Calu3 (cell line): ENCODE results near the gene KIF16B. TPM values are rescaled to one million over a fixed set of nuclear protein-coding genes. Genes with fewer than 3 reads are reported as not detected.

ENCODE experiments used
- BruUV-seq: library from RNA; stranded (reverse); fragments of 400-500 nt; replicated peaks from 2 replicates; lab custom pipeline; 2021; lab: Mats Ljungman, UMichigan
- CTCF ChIA-PET: fragments of 300-600 bp; sonication (Branson Sonifier 250); formaldehyde crosslinking; loops from one replicate; lab custom pipeline; 2022; ENCODE audit warnings: antibody characterized with exemption; lab: Charles Lee
- DNase-seq: peaks from one replicate; pipeline ENCODE4 v3.0.0; 2022
- H3K27ac Mint-ChIP-seq: one replicate; pipeline ENCODE4 v1.8.0; 2022; ENCODE audit warnings: mixed read lengths; ENCODE audit not compliant: unreplicated experiment
- H3K27me3 Mint-ChIP-seq: one replicate; pipeline ENCODE4 v1.8.0; 2022; ENCODE audit warnings: mixed read lengths; ENCODE audit not compliant: unreplicated experiment
- H3K36me3 Mint-ChIP-seq: one replicate; pipeline ENCODE4 v1.8.0; 2022; ENCODE audit warnings: mild to moderate bottlenecking, moderate library complexity, mixed read lengths; ENCODE audit not compliant: insufficient read depth, unreplicated experiment
- H3K4me1 Mint-ChIP-seq: one replicate; pipeline ENCODE4 v1.8.0; 2022; ENCODE audit warnings: mild to moderate bottlenecking, low read depth, mixed read lengths; ENCODE audit not compliant: unreplicated experiment
- H3K4me3 Mint-ChIP-seq: one replicate; pipeline ENCODE4 v1.8.0; 2022; ENCODE audit warnings: mild to moderate bottlenecking, low read depth, moderate library complexity, mixed read lengths; ENCODE audit not compliant: unreplicated experiment
- H3K9me3 Mint-ChIP-seq: one replicate; pipeline ENCODE4 v1.8.0; 2022; ENCODE audit warnings: low read depth, mixed read lengths; ENCODE audit not compliant: unreplicated experiment
- intact Hi-C: fragments of 100-400 bp; cut with micrococcal nuclease; formaldehyde crosslinking; loops from one replicate; pipeline ENCODE4 v1.10.0; 2022; ENCODE audit not compliant: unreplicated experiment
- total RNA-seq: library from RNA; stranded (reverse); gene quantifications from 2 replicates; pipeline ENCODE4 v1.2.3, GENCODE V29; 2022
- TF ChIP-seq, protein P1 (sequence below): fragments of 200-600 bp; IDR thresholded peaks from one replicate; pipeline ENCODE4 v1.8.0; 2022; ENCODE audit warnings: antibody characterized with exemption; ENCODE audit not compliant: unreplicated experiment

The KIF16B gene
- total RNA-seq, 1 experiment from 2014 or later, result 4.3 TPM

DNA sequence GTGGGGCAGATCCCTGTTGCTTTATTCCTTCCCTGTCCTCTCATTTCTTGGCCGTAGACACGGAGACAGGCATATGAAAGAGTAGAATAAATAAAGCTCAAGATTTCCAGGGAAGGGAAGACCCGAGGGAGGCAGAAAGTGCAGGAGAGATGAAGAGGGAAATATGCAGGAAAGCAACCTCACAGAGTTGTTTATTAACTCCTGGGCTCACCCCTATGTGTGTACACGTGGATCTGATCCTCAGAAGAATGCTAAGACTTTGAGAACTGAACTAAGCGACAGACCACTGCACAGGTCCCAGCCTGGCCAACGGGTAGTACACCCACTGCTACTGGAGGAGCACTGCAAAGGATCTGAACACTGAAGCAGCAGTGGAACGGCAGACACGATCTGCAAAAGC is 156.2 kb downstream of the KIF16B start:
- CTCF ChIA-PET, result no interaction called here
- BruUV-seq, result no TSS peak
- intact Hi-C loops, result no loop called here
- Mint-ChIP-seq H3K36me3 (no peaks in the 10 kb centered on the region), H3K27ac (no peak overlapping the region), H3K27me3 (no peaks in the 10 kb centered on the region), H3K9me3 (peaks cover 2% of the 10 kb centered on the region), H3K4me1 (peaks cover 8% of the 10 kb centered on the region), H3K4me3 (no peak overlapping the region)
- TF ChIP-seq, protein P1, sequence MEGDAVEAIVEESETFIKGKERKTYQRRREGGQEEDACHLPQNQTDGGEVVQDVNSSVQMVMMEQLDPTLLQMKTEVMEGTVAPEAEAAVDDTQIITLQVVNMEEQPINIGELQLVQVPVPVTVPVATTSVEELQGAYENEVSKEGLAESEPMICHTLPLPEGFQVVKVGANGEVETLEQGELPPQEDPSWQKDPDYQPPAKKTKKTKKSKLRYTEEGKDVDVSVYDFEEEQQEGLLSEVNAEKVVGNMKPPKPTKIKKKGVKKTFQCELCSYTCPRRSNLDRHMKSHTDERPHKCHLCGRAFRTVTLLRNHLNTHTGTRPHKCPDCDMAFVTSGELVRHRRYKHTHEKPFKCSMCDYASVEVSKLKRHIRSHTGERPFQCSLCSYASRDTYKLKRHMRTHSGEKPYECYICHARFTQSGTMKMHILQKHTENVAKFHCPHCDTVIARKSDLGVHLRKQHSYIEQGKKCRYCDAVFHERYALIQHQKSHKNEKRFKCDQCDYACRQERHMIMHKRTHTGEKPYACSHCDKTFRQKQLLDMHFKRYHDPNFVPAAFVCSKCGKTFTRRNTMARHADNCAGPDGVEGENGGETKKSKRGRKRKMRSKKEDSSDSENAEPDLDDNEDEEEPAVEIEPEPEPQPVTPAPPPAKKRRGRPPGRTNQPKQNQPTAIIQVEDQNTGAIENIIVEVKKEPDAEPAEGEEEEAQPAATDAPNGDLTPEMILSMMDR, result no peak
- peak; percentile 1 for DNase-seq

DNA sequence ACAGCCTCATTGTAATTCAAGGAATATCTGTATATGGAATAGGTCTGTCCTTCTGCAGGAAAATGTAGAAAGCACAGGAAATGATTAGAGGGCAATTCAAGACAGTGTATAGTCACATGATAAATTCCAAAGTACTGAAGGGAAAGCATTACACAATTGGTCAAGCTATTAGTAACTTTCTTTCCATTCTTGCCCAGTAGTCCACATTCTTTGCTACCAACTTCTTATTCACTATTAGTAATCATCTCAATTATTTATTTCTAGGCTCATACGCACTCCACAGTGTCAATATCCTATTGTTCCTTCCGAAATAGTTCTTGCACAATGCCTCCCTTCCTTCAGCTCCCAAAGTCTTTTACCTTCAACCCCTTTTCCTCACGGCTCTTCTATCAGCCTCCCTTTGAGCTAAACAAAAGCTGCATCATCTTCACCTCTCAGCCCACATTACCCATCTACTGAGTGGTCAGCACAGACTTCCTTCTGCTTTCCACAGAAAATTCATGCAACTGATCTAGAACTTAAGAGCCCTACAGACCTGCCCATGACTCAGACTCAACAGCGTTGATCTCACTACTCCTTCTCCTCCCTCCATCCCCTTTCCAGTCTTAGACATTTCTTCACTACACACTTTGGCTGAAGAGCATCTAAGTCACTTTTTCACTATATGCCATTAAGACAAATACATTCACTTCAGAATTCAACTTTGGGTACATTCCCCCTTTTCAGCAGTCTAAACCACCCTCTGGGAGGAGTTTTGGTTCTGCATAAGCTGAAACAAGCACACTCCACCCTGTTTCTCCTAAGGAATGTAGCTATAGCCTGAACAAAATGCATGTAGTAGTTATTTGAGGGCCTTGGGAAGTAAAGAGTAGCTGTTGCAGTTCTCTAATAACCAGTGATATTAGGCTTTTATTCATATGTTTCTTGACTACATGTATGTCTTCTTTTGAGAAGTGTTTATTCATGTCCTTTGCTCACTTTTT is 157.9 kb downstream of the KIF16B start:
- no TSS peak for BruUV-seq
- Mint-ChIP-seq H3K27me3 (no peaks in the 10 kb centered on the region), H3K36me3 (no peaks in the 10 kb centered on the region), H3K27ac (no peak overlapping the region), H3K4me3 (no peak overlapping the region), H3K4me1 (peaks cover 8% of the 10 kb centered on the region), H3K9me3 (peaks cover 3% of the 10 kb centered on the region)
- DNase-seq, result no peak
- CTCF ChIA-PET, result no interaction called here
- intact Hi-C loops, result no loop called here
- TF ChIP-seq, protein P1, result no peak

DNA sequence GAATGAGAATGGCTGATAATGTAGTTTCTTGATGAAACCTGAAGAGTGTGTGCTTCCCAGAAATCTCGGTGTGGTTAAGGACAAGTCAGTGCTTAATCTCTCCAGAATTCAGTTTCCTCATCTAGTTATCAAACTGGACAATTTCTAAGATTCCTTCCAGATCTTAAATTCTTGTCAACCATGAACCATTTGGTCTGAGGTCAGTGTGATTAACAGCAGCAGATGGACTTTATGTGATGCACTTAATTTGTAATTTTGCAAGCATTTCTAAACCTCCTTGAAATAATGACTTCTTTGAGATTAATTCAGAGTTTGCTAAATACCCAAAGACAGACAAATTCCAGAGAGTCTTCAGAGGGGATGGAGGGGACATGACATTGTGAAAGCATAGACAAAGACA is 160.3 kb downstream of the KIF16B start:
- no peak overlapping the region for H3K27ac Mint-ChIP-seq
- DNase-seq, result no peak
- CTCF ChIA-PET, result no interaction called here
- peaks cover 21% of the 10 kb centered on the region for H3K4me1 Mint-ChIP-seq
- TF ChIP-seq, protein P1, result no peak
- no peak overlapping the region for H3K4me3 Mint-ChIP-seq
- H3K27me3 Mint-ChIP-seq, result no peaks in the 10 kb centered on the region
- no peaks in the 10 kb centered on the region for H3K36me3 Mint-ChIP-seq
- intact Hi-C loops, result no loop called here
- BruUV-seq, result no TSS peak
- peaks cover 6% of the 10 kb centered on the region for H3K9me3 Mint-ChIP-seq

DNA sequence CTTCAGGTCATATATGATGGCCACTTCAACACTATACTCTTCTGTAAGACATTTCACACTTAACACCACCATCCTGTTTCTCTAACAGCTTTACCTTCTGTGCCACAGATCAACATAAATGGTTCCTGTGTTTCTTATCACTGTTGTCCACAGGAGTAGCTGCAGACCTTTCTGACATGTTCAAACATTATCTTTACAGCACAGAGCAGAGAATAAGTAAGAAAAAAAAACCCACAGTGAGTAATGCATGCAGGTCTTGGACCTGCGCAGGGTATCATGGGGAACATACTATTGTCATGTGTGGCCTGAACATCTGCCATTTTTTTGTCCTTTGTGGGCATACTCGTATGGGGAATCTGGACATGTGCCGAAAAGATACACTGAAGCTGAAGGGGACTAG is 161.9 kb downstream of the KIF16B start:
- Mint-ChIP-seq H3K27me3 (no peaks in the 10 kb centered on the region), H3K9me3 (peaks cover 6% of the 10 kb centered on the region), H3K27ac (no peak overlapping the region), H3K4me1 (peaks cover 29% of the 10 kb centered on the region), H3K36me3 (no peaks in the 10 kb centered on the region), H3K4me3 (no peak overlapping the region)
- DNase-seq, result no peak
- intact Hi-C loops, result no loop called here
- no TSS peak for BruUV-seq
- CTCF ChIA-PET, result no interaction called here
- TF ChIP-seq, protein P1, result no peak
